Ramos (cell line): ENCODE measurements around the gene SPSB3.

Experiments used
- in situ Hi-C: fragments of 300-500 bp; cut with MboI; formaldehyde crosslinking; loops from one replicate; pipeline ENCODE4 v1.14.3; 2022; ENCODE audit warnings: low sequenced_read_pairs; ENCODE audit not compliant: unreplicated experiment

The SPSB3 gene

DNA sequence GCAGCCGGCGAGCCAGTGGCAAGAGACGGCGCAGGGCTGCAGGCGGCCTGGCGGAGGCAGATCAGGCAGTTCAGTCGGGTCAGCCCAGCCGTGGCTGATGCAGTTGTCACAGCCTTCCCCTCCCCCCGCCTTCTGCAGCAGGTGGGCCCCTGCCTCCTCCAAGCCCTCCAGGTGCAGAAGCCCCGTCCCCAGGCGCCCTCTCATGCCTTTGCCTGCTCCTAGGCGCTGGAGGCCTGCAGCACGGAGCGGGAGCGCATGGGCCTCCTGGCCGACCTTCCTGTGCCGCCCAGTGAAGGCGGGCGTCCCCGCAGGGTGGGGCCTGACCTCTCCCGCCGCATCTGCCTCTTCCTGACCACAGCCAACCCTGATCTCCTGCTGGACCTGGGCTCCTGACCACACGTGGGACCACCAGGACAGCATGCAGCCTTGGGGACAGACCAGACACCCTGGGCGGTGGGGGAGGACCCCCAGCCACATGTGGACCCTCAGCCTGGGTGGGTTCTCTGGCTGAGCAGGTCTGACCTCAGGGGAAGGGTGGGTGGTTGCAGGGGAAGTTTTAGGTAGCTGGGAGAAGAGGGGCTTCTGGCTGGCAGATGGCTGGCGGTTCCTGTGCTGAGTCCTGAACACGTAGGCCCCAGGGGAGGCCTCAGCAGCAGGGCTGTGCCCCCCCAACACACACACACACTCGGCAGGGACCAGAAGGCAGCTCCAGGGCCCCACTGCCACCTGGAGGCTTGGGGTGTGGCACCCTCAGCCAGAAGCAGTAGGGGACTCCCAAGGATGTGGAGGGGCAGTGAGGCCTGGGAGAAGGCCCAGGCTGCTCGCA lies 6.3 kb downstream of the SPSB3 start:
- in situ Hi-C loops: no loop called here

DNA sequence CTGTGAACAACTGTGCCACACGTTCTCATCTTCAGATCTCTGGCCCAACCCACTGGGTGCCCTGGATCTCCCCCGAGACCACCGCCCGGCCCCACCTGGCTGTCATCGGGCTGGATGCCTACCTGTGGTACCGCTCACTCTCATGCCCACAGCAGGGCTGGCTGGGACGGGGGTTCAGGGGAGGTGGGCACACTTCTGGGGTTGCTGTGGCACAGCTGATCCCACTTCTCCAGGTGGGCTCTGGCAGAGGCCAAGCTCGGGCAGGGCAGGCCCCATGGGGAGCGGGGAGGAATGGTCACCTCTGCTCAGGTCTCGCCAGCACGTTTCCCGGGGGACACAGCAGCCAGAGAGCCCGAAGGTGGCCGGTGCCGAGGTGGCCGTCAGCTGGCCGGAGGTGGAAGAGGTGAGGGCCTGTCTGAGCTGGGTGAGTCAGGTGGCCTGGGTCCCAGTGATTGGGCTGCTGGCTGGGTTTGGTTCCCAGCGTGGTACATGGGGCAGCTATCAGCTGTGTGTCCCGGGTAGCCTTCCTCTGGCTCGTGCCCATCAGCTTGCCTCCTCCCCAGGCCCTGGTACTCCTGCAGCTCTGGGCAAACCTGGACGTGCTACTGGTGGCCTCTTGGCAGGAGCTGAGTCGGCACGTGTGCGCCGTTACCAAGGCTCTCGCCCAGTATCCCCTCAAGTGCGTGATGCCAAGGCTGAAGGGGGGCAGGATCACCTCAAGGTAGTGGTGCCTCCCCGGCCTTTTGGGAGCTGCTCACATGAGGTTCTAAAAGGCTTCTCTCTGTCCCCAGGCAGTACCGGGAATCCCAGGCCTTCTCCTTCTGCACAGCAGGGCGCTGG lies 7.1 kb downstream of the SPSB3 start:
- in situ Hi-C loops: no loop called here

DNA sequence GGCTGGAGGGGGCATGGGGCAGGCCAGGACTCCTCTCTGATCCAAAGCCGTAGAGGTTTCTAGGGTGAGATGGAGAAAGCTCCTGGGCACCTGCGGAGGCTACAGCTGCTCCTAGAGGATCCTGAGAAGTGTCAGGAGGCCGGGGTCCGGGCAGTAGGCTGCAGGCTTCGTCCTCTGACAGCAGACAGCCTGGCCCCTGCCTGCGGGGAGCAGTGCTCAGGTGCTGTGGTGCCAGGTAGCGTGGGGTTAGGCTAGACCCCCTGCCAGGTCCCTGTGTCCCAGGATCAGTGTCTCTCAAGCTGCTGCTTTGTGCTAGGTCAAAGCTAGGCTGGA lies 8.0 kb downstream of the SPSB3 start:
- in situ Hi-C loops: no loop called here

GRCh38 chr16:1773703-1774447 lies 8.5 kb downstream of the SPSB3 start:
- in situ Hi-C loops: no loop called here

- in situ Hi-C loops: no loop called here
These were observed 9.3 kb downstream of the SPSB3 start, which contains the start of gene MRPS34 for GRCh38 chr16:1772908-1773702. Gene MRPS34, minus strand, starts transcription at chr16:1773134. Its CDS starts 15 bp downstream, at chr16:1773119.

DNA sequence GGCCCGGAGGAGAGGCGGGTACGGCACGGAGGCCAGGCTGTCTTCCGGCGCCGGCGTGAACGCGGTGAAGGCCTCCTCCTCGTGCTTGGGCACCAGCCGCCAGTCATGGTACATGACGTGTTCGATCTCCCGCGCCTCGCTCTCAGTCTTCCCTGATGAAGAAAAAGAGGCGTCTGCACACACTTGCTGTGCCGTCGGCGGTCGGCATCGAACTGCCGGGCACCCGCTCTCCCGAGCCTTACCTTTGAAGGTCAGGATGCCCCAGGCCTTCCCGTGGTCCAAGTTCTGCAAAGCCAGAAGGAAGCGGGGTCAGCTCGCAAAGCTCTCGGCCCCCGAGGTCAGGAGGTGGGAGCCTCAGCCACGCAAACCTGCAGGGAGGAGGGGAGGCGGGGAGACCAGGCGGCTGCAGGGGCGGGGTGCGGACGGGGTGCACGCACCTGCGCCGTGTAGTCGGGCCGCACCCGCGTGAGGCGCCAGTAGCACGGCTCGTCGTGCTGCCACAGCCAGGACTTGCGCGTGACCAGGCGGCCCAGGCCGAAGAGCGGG lies 9.9 kb downstream of the SPSB3 start, which contains the start of gene EME2:
EME2 (plus strand) TSS at position 449 of the 546 bp plus-strand sequence. CDS start 418 bp downstream, outside the sequence.
- in situ Hi-C loops: no loop called here

DNA sequence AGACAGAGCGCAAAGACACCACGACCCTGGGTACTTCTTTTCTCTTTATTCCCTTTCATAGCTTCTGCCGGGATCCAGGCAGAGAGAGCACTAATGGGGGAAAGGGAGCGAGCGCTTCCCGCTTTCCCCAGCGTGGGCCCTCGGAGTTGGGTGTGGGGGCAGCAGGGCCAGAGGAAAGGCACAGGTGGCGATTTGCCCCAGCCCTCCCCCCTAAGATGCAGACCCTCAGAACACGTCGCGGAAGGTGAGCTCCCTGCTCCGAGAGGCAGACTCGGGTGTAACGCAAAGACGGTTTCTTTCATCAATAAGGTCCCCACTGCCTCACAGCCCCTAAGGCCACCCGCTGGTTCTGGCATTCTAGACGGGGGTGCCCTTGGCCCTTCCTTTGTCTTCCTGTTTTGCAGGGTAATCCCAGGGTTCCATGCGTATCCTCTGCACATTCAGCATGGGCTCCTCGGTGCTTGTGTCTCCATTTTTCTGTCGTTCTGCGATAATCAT lies 10.5 kb downstream of the SPSB3 start:
- in situ Hi-C loops: no loop called here

DNA sequence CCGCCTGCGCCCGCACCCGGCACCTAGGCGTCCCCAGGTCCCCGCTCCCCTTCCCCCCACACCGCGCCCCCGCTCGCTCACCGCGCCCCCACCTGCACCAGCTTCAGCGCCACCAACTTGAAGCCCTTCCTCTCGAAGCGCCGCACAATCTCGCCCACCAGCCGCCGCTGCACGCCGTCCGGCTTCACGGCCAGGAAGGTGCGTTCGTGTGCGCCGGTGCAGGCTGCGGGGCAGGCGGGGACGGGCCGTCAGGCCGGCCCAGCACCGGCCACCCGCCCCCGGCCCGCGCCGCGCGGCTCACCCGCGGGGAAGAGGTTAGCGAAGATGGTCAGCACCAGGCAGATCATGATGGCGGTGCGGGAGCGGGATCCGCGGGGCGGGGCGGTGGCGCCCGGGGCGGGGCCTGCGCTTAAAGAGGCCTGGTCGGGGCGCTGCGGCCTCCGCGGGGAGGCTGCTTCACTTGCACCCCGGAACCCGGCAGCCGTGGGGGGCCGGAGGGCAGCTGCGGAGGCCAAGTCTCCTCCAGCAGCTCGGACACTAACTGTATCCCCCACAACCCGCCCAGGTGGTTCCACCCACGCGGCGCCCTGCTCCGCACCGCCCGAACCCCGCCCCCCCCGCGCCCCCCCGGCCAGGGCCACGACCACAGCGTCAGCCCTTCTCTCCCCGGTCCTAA lies 11.0 kb downstream of the SPSB3 start, which contains the start of gene NME3:
NME3 (minus strand) TSS at position 356 of the 676 bp plus-strand sequence; CDS start at position 347, 9 bp downstream.
- in situ Hi-C loops: no loop called here

- in situ Hi-C loops: no loop called here
These were observed 11.8 kb downstream of the SPSB3 start for GRCh38 chr16:1770328-1771187.

GRCh38 chr16:1769402-1770300 lies 12.7 kb downstream of the SPSB3 start:
- in situ Hi-C loops: no loop called here

DNA sequence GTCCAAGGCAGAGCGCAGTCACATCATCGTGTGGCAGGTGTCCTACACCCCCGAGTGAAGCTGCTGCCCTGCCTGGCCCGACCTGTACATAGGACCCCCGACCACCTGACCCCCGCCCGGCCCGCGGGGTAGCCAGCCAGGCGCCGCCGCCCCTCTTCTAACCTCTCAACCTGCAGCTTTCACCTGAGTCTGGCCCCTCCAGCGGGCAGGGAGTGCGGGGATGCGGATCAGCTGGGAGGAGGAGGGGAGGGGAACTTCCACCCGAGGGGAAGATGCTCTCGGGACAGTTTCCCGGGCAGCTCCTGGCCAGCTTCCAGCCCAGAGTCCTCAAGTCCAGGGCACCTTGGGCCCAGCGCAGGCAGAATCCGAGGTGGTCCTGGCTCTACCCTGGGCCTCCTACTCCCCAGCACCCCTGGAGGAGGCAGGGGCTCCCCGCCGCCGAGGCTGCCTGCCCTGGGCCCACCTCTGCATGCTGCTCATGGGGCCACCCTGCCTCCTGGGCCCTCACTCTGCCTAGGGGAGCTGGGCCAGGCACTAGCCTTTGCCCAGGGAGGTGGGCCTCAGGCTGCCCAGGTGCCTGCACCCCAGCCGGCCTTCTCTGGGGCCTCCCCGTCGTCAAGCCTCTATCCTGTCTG lies 13.5 kb downstream of the SPSB3 start:
- in situ Hi-C loops: no loop called here

- in situ Hi-C loops: no loop called here
These were observed 14.2 kb downstream of the SPSB3 start for GRCh38 chr16:1768061-1768766.

- in situ Hi-C loops: no loop called here
These were observed 15.0 kb downstream of the SPSB3 start for GRCh38 chr16:1767116-1767994.

- in situ Hi-C loops: no loop called here
These were observed 15.7 kb downstream of the SPSB3 start for GRCh38 chr16:1766701-1767100.

- in situ Hi-C loops: no loop called here
These were observed 16.1 kb downstream of the SPSB3 start for GRCh38 chr16:1766231-1766630.
